ENCODE data around the gene PRMT7.

Gene PRMT7

DNA sequence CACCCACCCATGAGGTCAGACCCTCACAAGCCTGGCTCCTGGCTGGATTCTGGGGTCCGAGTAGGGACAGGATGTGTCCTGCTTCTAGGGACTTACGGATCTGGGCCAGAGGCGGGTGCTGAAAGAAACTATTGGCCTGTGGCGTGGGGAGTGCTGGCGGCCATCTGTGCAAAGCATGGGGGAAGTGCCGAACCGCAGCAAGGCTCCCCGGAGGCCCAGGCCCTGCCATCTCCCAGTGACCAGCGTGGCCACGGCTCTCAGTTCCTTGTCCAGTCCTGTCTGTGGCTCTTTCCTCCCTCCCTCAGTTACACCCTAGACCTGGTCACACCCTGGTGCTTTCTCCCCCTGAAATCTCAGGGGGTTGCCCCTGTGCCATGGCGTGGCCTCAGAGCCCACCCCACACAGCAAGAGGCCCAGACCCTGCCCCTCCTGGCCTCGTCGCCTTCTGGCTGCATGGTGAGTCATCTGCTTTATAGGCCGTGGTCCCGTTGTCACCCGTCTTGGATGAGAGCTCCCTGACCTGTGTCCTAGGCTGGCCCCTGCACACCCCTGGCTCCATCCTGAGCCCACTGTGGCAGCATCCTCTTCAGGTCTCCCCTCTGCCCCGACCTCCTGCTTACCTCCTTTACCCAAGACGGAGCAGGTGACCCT, 54.5 kb downstream of the PRMT7 start:
- no peak for TF ChIP-seq ZFX (IDR thresholded peaks at IDR 0.05)
- no peak for TF ChIP-seq CTCF (conservative IDR thresholded peaks at IDR 0.05)
- no peak overlapping the region for H3K27ac ChIP-seq

GRCh38 chr16:68366062-68366461, 55.2 kb downstream of the PRMT7 start:
- TF ChIP-seq CTCF (conservative IDR thresholded peaks at IDR 0.05) (no peak), ZFX (IDR thresholded peaks at IDR 0.05) (no peak)
- H3K27ac ChIP-seq, result no peak overlapping the region

DNA sequence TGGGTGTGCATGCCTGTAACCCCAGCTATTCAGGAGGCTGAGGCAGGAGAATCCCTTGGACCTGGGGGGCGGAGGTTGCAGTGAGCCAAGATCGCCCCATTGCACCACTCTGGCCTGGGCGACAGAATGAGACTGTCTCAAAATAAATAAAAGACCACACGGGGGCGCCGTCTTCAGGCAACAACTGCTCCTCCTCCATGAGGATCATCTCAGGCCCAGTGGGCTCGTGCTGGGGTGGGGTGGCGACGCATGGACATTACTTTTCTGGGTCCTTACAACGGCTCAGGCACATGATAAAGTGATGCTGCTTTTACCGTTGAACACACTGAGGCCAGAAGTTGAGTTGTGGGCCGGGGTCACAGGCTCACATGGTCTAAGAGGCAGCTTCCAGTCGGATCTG, 56.2 kb downstream of the PRMT7 start:
- TF ChIP-seq ZFX (IDR thresholded peaks at IDR 0.05) (no peak), CTCF (conservative IDR thresholded peaks at IDR 0.05) (peak; percentile 63)
- no peak overlapping the region for H3K27ac ChIP-seq

GRCh38 chr16:68367440-68367839, 56.6 kb downstream of the PRMT7 start:
- H3K27ac ChIP-seq, result no peak overlapping the region
- TF ChIP-seq CTCF (conservative IDR thresholded peaks at IDR 0.05) (no peak), ZFX (IDR thresholded peaks at IDR 0.05) (no peak)

- TF ChIP-seq ZFX (IDR thresholded peaks at IDR 0.05), result no peak
- no peak overlapping the region for H3K27ac ChIP-seq
Measured at GRCh38 chr16:68367891-68368290, 57.1 kb downstream of the PRMT7 start.

DNA sequence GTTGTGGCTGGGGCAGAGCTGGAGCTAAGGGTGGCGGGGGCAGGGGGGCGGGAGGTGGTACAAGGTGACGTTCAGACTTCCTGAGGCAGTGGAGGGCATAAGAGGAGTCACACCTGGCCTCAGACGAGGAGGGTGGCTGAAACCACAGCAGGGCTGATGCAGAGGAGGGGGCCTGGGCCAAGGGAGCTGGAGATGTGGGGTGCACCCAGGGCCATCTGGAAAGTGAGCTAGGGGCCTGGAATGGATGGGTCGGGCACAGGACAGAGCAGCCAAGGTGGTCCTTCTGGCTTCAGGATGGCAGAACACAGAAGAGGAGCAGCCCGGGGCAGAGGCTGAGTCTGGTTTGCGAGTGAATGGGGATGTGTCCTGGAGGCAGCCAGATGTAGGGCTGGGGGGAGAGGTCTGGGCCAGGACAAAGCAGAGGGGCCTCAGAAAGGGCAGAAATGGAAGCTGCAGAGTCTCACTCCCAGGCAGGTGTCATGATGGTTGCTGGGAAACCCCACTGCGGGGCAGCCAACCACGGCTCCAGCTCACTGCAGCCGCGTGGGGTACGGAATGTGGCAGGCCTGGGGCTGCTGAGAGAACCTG, 57.6 kb downstream of the PRMT7 start:
- no peak overlapping the region for H3K27ac ChIP-seq
- TF ChIP-seq CTCF (conservative IDR thresholded peaks at IDR 0.05) (no peak), ZFX (IDR thresholded peaks at IDR 0.05) (no peak)

- no peak for TF ChIP-seq ZFX (IDR thresholded peaks at IDR 0.05)
- TF ChIP-seq CTCF (conservative IDR thresholded peaks at IDR 0.05), result no peak
- H3K27ac ChIP-seq, result no peak overlapping the region
Measured at GRCh38 chr16:68369168-68369567, 58.3 kb downstream of the PRMT7 start.
